ENCODE results near the gene C11orf98.

GRCh38 chr11:62665075-62665598 is at the start of gene C11orf98, which contains the start of gene CSKMT:
- TF ChIP-seq, protein P1, sequence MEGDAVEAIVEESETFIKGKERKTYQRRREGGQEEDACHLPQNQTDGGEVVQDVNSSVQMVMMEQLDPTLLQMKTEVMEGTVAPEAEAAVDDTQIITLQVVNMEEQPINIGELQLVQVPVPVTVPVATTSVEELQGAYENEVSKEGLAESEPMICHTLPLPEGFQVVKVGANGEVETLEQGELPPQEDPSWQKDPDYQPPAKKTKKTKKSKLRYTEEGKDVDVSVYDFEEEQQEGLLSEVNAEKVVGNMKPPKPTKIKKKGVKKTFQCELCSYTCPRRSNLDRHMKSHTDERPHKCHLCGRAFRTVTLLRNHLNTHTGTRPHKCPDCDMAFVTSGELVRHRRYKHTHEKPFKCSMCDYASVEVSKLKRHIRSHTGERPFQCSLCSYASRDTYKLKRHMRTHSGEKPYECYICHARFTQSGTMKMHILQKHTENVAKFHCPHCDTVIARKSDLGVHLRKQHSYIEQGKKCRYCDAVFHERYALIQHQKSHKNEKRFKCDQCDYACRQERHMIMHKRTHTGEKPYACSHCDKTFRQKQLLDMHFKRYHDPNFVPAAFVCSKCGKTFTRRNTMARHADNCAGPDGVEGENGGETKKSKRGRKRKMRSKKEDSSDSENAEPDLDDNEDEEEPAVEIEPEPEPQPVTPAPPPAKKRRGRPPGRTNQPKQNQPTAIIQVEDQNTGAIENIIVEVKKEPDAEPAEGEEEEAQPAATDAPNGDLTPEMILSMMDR (conservative IDR thresholded peaks at IDR 0.05; ENCODE audit: low read length), result no peak
- TF ChIP-seq EZH2phosphoT487 (IDR thresholded peaks at IDR 0.05; ENCODE audit: borderline replicate concordance), result no peak

All from Loucy (cell line).